Heart right ventricle (tissue), 16 donors: ENCODE data around the gene OR51B6. TPM values are rescaled to one million over a fixed set of nuclear protein-coding genes. Genes with fewer than 3 reads are reported as not detected.
"Not testable (repeated sequence)": the region's sequence is repeated elsewhere in the genome, so short reads cannot be mapped to it uniquely, and the experiment has no call there.

ENCODE experiments used
- ATAC-seq, 8 donors: fragments of 200-7000 bp; cut with Tn5 transposase; one replicate each; pipeline ENCODE4 v1.9.1; 2020; ENCODE audit warnings: mild to moderate bottlenecking in 8 of 8, moderate library complexity in 8 of 8, moderate number of reproducible peaks in 1 of 8
- DNase-seq, 2 donors: peaks; one replicate each; pipeline ENCODE4 v3.0.0-alpha.2; 2020
- H3K27ac ChIP-seq, 10 donors: fragments of 200-600 bp; sonication (generic) in 2 of 10; one replicate each; pipeline versions ENCODE4 v1.5.0 to v1.8.0; 2020 to 2022; ENCODE audit warnings: mild to moderate bottlenecking in 3 of 10
- H3K27me3 ChIP-seq, 7 donors: fragments of 200-600 bp; one replicate each; pipeline ENCODE4 v1.8.0; 2021 to 2022; ENCODE audit warnings: mild to moderate bottlenecking in 2 of 7
- H3K36me3 ChIP-seq, 9 donors: fragments of 200-600 bp; sonication (generic) in 1 of 9; one replicate each; pipeline versions ENCODE4 v1.5.0 to v1.8.0; 2020 to 2022; ENCODE audit warnings: mild to moderate bottlenecking in 2 of 9
- H3K4me1 ChIP-seq, 9 donors: fragments of 200-600 bp; sonication (generic) in 1 of 9; one replicate each; pipeline versions ENCODE4 v1.5.0 to v1.8.0; 2020 to 2022; ENCODE audit warnings: mild to moderate bottlenecking in 4 of 9
- H3K4me3 ChIP-seq, 10 donors: fragments of 200-600 bp; sonication (generic) in 2 of 10; one replicate each; pipeline versions ENCODE4 v1.5.0 to v1.8.0; 2020 to 2022; ENCODE audit warnings: mild to moderate bottlenecking in 7 of 10, moderate library complexity in 2 of 10
- H3K9me3 ChIP-seq, 11 donors: fragments of 200-600 bp in 10 of 11; sonication (generic) in 2 of 11; one replicate each; pipeline versions ENCODE4 v1.5.0 to v1.8.0; 2013 to 2022; ENCODE audit warnings: mild to moderate bottlenecking in 2 of 11, control low read depth in 1 of 11, moderate library complexity in 1 of 11
- WGBS, 2 donors: extraction: QIAGEN DNeasy Blood & Tissue Kit; methylation state at CpG; one replicate each; pipeline ENCODE4 v1.1.7; 2013; ENCODE audit warnings: inconsistent platforms in 1 of 2; 5-methylcytosine and 5-hydroxymethylcytosine counted together
- intact Hi-C, 10 donors: fragments of 100-400 bp; cut with DNase I; formaldehyde crosslinking; loops; one replicate each; pipeline versions ENCODE4 v1.11.1 to v1.14.2; 2022
- polyA plus RNA-seq, 2 donors: library from polyadenylated mRNA; stranded (reverse); fragments of 200-250 nt; gene quantifications; one replicate each; pipeline ENCODE4 v1.2.3, GENCODE V29; 2013
- total RNA-seq, 10 donors: library from RNA; stranded (reverse); fragmentation: NEBNext Ultra II Directional in 3 of 10; extraction: Animal tissue kit (Norgen Biotek cat#: 25700) in 3 of 10; gene quantifications; one replicate each; pipeline versions ENCODE4 v1.2.1 to v1.2.4, GENCODE V29; 2021 to 2023
- TF ChIP-seq, protein P1 (sequence below), 9 donors: fragments of 200-600 bp; sonication (generic) in 2 of 9; IDR thresholded peaks; one replicate each; pipeline versions ENCODE4 v1.5.0 to v1.8.0; 2021 to 2022; ENCODE audit warnings: antibody characterized with exemption in 9 of 9, mild to moderate bottlenecking in 5 of 9, moderate library complexity in 1 of 9
- donor health status: Arrhythmogenic right ventricular cardiomyopathy.
- donor health status: ischemic (EF 13 %, LVEDD 7.1; RV severe dilation, severe dysfunction).
- donor health status: healthy with polysubstance abuse.
- donor health status: DM: no; HTN: yes; CAD: no.
- donor health status: DM: no; HTN: no; CAD: no.
- donor health status: ischemic (EF 25% LVEDD 6.9; RV normal size, moderate dysfunction).
- donor health status: ischemic (EF 25% LVEDD 5.7; RV mildly dilated, moderate dysfunction).
- donor health status: healthy.
- donor health status: DM: yes; HTN: yes; CAD: no.
- donor health status: Ischemic cardiomyopathy.
- donor health status: ischemic (EF 35%, LVEDD 5.7; RV mildly dilated, moderate dysfunction).
- donor health status: nonischemic (EF 11% LVEDD 7.7; RV severe dilation, severe dysfunction).
- donor health status: DM: yes; HTN: yes; CAD: no.
- donor health status: PGD.
- donor health status: ischemic (EF 29% LVEDD 5.4; RV normal size, mild dysfunction).
- donor health status: nonischemic (EF 23%, LVEDD 6.1; RV moderate dilation, normal function).

Gene OR51B6
- total and polyA plus RNA-seq, 12 donors, result not detected

DNA sequence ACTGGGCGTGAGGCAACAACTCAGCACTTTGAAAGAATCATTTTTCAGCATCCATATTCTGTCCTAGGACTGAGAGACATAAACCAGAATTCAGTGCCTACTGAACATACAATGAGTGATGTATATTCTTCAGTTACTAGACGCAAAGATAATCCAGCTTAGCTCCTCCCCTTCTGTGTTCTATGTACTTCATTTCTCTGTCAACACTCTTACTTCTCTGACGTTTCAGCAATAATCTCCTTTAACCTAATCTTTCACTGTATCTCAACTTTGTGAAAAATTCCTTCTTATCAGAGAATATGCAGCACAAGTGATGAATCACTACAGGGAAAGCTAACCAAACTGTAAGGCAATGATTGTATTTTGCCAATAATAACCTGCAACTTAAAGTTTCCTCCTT lies 5.5 kb upstream of the OR51B6 start:
- Histone ChIP-seq H3K9me3 (no peaks in the 10 kb centered on the region), H3K27ac (no peak overlapping the region), H3K27me3 (no peaks in the 10 kb centered on the region), H3K36me3 (no peaks in the 10 kb centered on the region), H3K4me3 (no peak overlapping the region), H3K4me1 (no peaks in the 10 kb centered on the region)
- WGBS, 2 donors, result 43 to 49% methylated on average over 3 of the region's 3 CpGs
- intact Hi-C loops, result no loop called here
- TF ChIP-seq, protein P1, sequence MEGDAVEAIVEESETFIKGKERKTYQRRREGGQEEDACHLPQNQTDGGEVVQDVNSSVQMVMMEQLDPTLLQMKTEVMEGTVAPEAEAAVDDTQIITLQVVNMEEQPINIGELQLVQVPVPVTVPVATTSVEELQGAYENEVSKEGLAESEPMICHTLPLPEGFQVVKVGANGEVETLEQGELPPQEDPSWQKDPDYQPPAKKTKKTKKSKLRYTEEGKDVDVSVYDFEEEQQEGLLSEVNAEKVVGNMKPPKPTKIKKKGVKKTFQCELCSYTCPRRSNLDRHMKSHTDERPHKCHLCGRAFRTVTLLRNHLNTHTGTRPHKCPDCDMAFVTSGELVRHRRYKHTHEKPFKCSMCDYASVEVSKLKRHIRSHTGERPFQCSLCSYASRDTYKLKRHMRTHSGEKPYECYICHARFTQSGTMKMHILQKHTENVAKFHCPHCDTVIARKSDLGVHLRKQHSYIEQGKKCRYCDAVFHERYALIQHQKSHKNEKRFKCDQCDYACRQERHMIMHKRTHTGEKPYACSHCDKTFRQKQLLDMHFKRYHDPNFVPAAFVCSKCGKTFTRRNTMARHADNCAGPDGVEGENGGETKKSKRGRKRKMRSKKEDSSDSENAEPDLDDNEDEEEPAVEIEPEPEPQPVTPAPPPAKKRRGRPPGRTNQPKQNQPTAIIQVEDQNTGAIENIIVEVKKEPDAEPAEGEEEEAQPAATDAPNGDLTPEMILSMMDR (IDR thresholded peaks at IDR 0.05), result no peak
- no peak for ATAC-seq
- DNase-seq, result no peak

DNA sequence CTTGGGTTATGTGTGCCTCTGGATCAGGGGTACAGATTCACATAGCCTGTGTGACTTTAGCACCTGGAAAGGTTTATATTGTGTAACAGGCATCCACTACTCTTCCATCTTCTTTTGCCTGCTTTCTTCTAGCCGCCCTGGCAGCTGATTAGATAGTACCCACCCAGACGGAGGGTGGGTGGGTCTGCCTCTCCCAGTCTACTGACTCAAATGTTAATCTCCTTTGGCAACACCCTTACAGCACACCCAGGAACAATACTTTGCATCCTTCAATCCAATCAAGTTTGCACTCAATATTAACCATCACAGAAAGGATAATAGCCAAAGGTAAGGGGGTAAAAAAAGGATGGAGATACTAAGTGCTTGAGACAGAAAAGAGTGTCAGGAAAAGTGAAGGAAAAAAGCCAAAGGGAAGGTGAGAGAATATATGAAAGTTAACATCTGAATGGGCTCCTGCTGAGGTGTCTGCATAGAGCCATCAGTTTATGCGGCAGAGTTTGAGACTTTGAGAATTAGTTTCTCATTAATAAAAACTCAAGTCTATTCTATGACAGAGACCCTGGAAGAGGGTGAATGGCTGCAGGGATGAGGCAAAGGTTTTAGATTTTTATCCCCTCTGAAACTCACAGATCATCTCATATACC lies 2.6 kb upstream of the OR51B6 start:
- intact Hi-C loops, result no loop called here
- no peak for DNase-seq
- no peaks in the 10 kb centered on the region for H3K9me3 ChIP-seq
- H3K36me3 ChIP-seq, result no peaks in the 10 kb centered on the region
- 17 to 20% methylated on average over 3 of the region's 3 CpGs for WGBS, 2 donors
- no peaks in the 10 kb centered on the region for H3K27me3 ChIP-seq
- H3K4me3 ChIP-seq, result no peak overlapping the region
- TF ChIP-seq, protein P1 (IDR thresholded peaks at IDR 0.05), result no peak
- H3K27ac ChIP-seq, result no peak overlapping the region
- no peak for ATAC-seq
- no peaks in the 10 kb centered on the region for H3K4me1 ChIP-seq

DNA sequence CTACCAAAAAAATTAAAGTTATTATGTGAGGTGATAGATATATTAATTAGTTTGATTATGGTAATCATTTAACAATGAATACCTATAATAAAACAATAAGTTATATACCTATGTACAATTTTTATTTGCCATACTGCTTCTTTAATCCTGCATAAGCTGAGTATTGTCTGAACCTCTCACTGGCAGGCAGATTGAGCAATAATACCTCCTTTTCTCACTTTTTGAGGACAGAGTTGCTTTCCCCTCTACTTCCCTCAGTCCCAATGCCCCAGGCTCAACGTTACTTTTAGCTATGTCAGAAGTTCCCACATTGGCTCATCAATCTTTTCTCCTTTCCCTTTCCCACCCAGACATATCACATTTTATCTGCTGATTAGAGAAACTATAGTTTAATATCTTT lies 1.8 kb upstream of the OR51B6 start:
- H3K9me3 ChIP-seq, result no peaks in the 10 kb centered on the region
- DNase-seq (no peak), ATAC-seq (no peak)
- H3K27ac ChIP-seq, result no peak overlapping the region
- H3K4me3 ChIP-seq, result no peak overlapping the region
- TF ChIP-seq, protein P1 (IDR thresholded peaks at IDR 0.05), result no peak
- intact Hi-C loops, result no loop called here
- no peaks in the 10 kb centered on the region for H3K27me3 ChIP-seq
- H3K36me3 ChIP-seq, result no peaks in the 10 kb centered on the region
- 45 to 48% methylated on average over 1 of the region's 1 CpG for WGBS, 2 donors
- H3K4me1 ChIP-seq, result no peaks in the 10 kb centered on the region

DNA sequence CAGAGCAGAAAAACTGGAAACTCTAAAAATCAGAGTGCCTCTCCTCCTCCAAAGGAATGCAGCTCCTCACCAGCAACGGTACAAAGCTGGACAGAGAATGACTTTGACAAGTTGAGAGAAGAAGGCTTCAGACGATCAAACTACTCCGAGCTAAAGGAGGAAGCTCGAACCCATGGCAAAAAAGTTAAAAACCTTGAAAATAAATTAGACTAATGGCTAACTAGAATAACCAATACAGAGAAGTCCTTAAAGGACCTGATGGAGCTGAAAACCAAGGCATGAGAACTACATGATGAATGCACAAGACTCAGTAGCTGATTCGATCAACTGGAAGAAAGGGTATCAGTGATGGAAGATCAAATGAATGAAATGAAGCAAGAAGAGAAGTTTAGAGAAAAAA lies 4.7 kb downstream of the OR51B6 start:
- H3K27ac ChIP-seq, H3K4me3 ChIP-seq, ATAC-seq, H3K4me1 ChIP-seq, H3K36me3 ChIP-seq, DNase-seq, H3K9me3 ChIP-seq, intact Hi-C loops, H3K27me3 ChIP-seq: not testable (repeated sequence)
- 80 to 86% methylated on average over 3 to 5 of the region's 5 CpGs for WGBS, 2 donors

DNA sequence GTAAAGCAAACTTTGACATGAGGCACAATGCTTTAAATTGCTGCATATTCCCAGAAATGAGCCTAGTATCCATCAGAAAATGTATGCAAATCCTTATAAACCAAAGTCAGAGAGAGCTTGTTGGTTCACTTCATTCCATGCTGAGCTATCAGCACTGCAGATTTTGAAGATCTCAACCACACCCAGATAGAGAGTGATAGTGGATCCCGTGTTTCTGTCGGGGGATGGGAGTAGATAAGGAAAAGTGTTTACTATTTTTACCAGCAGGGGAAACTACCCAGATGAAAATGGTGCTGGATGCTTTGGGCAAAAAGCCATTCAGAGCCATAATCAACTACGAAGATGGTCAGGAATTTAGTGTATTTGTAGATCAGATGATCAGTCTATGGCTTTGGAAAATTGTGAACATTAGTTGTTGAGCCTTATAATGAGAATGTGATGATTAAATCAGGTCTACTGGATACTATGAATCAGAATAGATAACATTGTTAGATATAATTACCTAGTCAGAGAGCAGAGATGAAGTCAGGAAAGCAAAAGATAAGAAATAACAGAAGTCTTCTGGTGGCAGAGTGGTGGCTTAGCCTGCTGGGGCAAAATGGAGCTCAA lies 10.8 kb downstream of the OR51B6 start:
- DNase-seq, result no peak

More for the DNA sequence above, 10.8 kb downstream of the OR51B6 start:
- Histone ChIP-seq H3K36me3 (no peaks in the 10 kb centered on the region), H3K27me3 (no peaks in the 10 kb centered on the region), H3K27ac (no peak overlapping the region), H3K9me3 (peaks cover 0 to 9% (median 0%) of the 10 kb centered on the region in 11 donors), H3K4me3 (no peak overlapping the region), H3K4me1 (peaks cover 0 to 10% (median 3%) of the 10 kb centered on the region in 9 donors)
- 31 to 40% methylated on average over 3 of the region's 3 CpGs for WGBS, 2 donors
- ATAC-seq, result no peak
- TF ChIP-seq, protein P1 (IDR thresholded peaks at IDR 0.05), result no peak
- intact Hi-C loops, result no loop called here
